Ureter (tissue), 1 donor: ENCODE results near the gene VPS37C. TPM values are rescaled to one million over a fixed set of nuclear protein-coding genes. Genes with fewer than 3 reads are reported as not detected.

Experiments used
- DNase-seq: peaks from one replicate; pipeline ENCODE4 v3.0.0-alpha.2; 2020; ENCODE audit warnings: low spot score
- total RNA-seq: library from RNA; stranded (reverse); gene quantifications from one replicate; pipeline ENCODE4 v1.2.4, GENCODE V29; 2023
- donor health status: DM: yes; HTN: yes; CAD: no.

VPS37C gene
- total RNA-seq, 1 donor from 2014 or later: 30.8 TPM

- no peak for DNase-seq
These were observed 6.7 kb downstream of the VPS37C start for GRCh38 chr11:61154528-61154927.

- DNase-seq: no peak
These were observed 7.6 kb downstream of the VPS37C start for GRCh38 chr11:61153593-61154095.

GRCh38 chr11:61152816-61153592, 8.2 kb downstream of the VPS37C start:
- no peak for DNase-seq

DNA sequence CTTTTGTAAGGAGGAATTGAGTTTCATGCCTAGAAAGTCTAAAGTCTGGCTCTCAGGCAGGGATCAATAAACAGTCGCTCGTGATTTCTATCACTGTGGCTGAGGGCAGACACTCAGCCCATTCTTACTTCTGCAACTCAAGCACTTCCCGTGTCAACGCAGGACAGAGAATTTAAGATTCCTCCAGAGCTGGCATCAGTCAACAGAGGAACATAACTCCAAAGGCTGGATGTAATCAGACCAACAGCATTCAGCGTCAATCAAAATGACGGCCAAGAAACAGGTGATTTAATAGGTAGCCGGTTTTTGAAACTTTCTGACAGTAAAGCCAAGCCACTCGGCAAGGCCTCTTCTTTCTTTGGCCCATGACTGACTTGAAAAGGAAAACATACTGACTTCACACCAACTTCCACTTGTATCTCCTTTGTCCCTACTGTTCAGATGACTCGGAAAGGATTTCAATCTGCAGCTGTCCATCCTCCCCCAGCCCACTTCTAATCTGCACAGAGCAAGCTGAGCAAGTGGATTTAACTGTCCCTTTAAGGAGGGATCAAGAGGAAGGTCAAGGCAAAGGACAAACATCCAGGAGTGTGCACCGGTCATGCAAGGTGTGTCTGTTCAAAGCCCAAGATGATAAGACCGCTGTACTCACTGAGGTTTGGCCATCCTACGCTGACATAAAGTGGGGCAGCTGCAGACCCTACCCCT, 9.5 kb downstream of the VPS37C start:
- DNase-seq: no peak

- no peak for DNase-seq
These were observed 10.3 kb downstream of the VPS37C start for GRCh38 chr11:61150706-61151544.

DNA sequence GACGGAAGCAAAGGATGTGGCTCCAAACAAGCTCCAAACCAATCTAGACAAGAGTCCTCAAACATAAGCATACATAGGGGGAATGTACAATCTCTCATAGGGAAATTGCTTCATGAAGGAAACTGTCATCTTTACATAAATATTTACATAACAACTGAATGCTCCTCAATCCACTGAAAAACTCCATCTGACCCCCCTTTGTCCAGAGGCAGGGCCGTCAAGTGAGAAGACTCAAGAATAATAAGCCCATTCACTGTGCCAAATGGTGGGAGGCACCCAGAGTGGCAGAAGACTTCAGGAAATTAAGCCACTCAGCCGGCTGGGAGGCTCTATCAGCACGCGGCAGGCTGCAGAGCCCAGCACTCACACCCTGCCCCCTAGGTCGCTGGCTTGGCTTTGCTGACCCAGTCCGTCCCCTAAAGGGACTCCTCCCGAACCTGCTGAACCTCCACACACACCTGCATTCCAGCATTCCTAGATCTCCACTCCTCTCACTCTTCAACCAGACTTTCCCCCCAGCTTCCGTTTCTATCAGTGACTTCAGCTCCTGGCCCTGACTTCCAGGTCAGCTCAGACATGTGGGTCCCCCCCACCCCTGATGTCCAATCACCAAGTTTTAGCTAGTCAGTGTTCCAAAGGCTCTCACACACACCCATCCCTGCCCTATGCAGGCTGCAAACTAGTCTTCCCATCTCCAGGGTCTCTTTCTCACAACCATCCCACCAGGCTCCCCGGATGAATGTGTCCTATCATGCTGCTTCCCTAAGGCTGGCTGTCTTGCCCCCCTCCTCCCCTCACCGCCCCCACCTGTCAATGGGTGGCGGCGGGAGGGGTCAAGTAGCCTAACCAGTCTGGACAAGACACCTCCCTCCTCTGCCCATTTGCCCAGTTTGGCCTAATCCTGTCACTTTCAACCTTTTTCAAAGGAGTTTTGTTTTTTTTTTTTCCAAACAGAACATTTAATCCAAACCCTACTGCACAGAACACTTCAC, 11.3 kb downstream of the VPS37C start:
- DNase-seq: no peak

- DNase-seq: no peak
These were observed 13.2 kb downstream of the VPS37C start for GRCh38 chr11:61147791-61148620.

- no peak for DNase-seq
These were observed 14.0 kb downstream of the VPS37C start for GRCh38 chr11:61147271-61147670.

DNA sequence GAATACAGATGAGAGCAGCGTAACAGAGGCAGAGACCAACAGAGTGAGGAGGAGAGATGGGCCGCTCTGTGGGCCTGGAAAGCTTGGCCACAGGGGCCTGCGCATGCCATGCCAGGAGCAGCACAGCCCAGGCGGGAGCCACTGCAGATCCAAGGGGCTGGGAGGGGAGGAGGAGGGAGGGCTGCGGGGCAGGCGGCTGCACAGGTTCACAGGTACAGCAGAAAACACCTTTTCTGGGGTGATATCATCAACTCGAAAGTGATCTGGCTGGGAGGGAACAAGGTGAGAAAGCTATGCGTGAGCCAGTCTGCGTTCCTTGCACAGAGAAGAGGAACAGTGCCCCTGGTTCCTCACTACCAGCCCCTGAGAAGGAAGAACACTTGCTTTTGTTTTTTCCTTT, 14.8 kb downstream of the VPS37C start:
- DNase-seq: no peak

DNA sequence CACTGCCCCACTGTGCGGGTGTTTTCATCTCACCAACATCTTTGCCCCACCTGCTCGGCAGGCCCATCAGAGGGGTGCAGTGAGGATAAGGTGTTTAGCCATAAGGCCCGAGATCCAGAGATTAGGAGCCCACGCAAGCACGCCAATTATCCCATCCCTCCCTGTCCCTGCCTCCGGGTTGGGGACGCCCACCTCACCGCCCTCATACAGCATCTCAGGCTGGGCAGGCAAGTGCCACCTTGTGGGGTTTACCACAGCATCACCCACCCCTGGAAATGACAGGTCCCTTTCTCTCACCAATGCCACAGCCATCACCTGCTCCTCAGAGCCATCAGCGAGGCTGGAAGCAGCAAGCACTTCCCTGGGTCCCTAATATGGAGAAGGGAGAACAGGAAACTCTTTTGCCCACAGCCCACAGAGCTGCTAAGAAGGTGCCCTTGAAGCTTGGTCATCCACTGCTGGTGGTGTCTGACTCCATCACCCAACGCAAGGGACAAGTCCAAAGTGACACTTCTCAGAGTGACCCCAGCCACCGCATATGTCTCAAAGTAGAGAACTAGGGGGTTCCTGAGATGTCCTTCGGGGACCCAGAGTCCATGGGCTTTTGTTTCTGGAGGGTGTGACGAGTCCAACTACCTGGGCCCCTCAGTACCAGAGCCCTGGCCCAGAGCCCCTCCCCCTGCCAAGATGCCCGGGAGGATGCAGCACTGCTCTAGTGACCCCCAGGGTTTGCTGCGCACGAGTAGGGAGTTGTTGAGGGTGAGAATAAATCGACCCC, 15.8 kb downstream of the VPS37C start:
- no peak for DNase-seq

DNA sequence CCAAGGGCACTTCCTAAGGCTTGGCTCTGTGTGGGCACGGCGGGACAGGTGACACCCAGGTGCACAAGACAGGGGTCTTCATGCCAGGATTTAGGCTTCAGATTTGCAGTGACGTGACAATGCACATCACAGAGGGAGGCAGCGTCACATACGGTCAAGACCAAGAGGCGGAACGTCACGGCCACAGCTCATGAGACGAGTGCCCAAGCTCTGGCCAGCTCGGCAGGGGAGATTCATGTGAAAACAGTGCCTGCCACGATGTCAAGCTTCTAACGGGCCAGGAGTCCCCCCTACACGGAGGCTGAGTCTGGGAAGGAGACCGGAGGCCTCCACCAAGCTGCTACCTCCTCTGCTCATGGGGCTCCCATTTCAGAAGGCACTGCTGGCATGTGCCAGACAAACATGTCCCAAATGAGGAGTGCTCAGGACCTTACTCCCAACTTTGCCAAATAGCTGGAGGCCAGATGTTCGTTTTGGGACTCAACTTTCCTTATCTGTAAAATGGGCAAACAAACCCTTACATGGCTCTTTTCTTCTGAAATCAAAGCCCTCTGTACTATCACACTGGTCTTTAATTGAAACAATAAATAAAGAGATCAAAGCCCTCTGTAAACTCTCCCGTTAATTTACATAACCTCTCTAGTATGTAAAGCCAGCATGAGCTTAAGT, 16.6 kb downstream of the VPS37C start:
- DNase-seq: no peak

- no peak for DNase-seq
These were observed 18.8 kb downstream of the VPS37C start for GRCh38 chr11:61142424-61142823.

- DNase-seq: no peak
These were observed 19.6 kb downstream of the VPS37C start for GRCh38 chr11:61141601-61142028.

- DNase-seq: no peak
These were observed 20.8 kb downstream of the VPS37C start for GRCh38 chr11:61140416-61140815.

GRCh38 chr11:61139387-61139786, 21.8 kb downstream of the VPS37C start:
- DNase-seq: no peak

GRCh38 chr11:61138935-61139334, 22.3 kb downstream of the VPS37C start:
- DNase-seq: no peak

DNA sequence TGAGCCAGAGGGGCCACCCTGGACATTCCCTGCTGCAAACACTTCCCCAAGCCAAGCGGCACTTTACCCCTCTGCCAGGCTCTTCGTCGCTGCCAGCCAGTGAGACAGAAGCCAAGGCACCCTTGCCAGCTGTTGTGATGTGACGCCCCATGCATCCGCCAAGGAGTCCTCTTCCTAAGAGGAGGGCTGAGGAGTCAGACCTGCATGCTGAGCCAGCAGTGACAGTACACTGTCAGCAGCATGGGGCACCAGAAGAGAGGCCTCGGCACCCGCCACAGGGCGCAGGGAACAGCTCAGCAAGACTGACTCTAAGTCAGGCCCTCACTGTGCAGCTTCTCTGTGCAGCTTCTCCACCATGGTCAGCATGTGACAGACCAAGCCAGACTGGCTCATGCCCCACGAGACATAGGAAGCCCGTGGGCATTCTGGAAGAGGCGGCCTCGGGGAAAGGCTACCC, 26.4 kb downstream of the VPS37C start:
- DNase-seq: no peak

GRCh38 chr11:61133956-61134662, 27.1 kb downstream of the VPS37C start:
- DNase-seq: no peak
